HEK293 (cell line): ENCODE results near the gene WNT7A.

Source experiments
- CTCF ChIP-seq: fragments of 450-650 bp; formaldehyde crosslinking; IDR thresholded peaks from 2 replicates; pipeline ENCODE4 v1.5.1; 2016; ENCODE audit warnings: missing biosample characterization, missing genetic modification characterization
- HOXA7 ChIP-seq: sonication (generic); formaldehyde crosslinking; IDR thresholded peaks from 2 replicates; pipeline ENCODE4 v1.8.1; 2022; ENCODE audit warnings: missing genetic modification reagents, borderline replicate concordance
- MYNN ChIP-seq: fragments of 450-650 bp; formaldehyde crosslinking; IDR thresholded peaks from 2 replicates; pipeline ENCODE4 v1.5.1; 2016; ENCODE audit warnings: missing biosample characterization, missing genetic modification characterization, borderline replicate concordance
- MZF1 ChIP-seq: fragments of 450-650 bp; formaldehyde crosslinking; IDR thresholded peaks from 2 replicates; pipeline ENCODE4 v1.5.1; 2017; ENCODE audit warnings: missing biosample characterization, missing genetic modification characterization, borderline replicate concordance
- ZNF274 ChIP-seq, 2 experiments: fragments of 200-500 bp in 1 of 2; fragments of 450-650 bp in 1 of 2; sonication (Bioruptor generic) in 1 of 2; formaldehyde crosslinking in 1 of 2; IDR thresholded peaks; 2 replicates each; pipeline versions ENCODE4 v1.5.1 to v1.6.1; 2014 to 2016; ENCODE audit warnings: borderline replicate concordance in 1 of 2, inconsistent platforms in 1 of 2, low read length in 1 of 2, missing biosample characterization in 1 of 2, missing genetic modification characterization in 1 of 2
- ZNF394 ChIP-seq: fragments of 450-650 bp; formaldehyde crosslinking; IDR thresholded peaks from 2 replicates; pipeline ENCODE4 v1.5.1; 2016; ENCODE audit warnings: missing biosample characterization, missing genetic modification characterization, mild to moderate bottlenecking, moderate library complexity, borderline replicate concordance
- ZNF426 ChIP-seq: fragments of 450-650 bp; formaldehyde crosslinking; IDR thresholded peaks from 2 replicates; pipeline ENCODE4 v1.5.1; 2017; ENCODE audit warnings: missing biosample characterization, missing genetic modification characterization, mild to moderate bottlenecking, inconsistent platforms, moderate library complexity
- ZNF610 ChIP-seq: fragments of 450-650 bp; formaldehyde crosslinking; IDR thresholded peaks from 2 replicates; pipeline ENCODE4 v1.5.1; 2016; ENCODE audit warnings: missing biosample characterization, missing genetic modification characterization, borderline replicate concordance
- ZNF664 ChIP-seq: fragments of 450-650 bp; formaldehyde crosslinking; IDR thresholded peaks from 2 replicates; pipeline ENCODE4 v1.5.1; 2016; ENCODE audit warnings: missing biosample characterization, missing genetic modification characterization
- ZNF76 ChIP-seq: fragments of 450-650 bp; formaldehyde crosslinking; IDR thresholded peaks from 2 replicates; pipeline ENCODE4; 2016; ENCODE audit warnings: low read depth, missing biosample characterization, missing genetic modification characterization, borderline replicate concordance
- ZNF785 ChIP-seq: fragments of 450-650 bp; formaldehyde crosslinking; IDR thresholded peaks from 2 replicates; pipeline ENCODE4 v1.5.1; 2016; ENCODE audit warnings: missing biosample characterization, missing genetic modification characterization

DNA sequence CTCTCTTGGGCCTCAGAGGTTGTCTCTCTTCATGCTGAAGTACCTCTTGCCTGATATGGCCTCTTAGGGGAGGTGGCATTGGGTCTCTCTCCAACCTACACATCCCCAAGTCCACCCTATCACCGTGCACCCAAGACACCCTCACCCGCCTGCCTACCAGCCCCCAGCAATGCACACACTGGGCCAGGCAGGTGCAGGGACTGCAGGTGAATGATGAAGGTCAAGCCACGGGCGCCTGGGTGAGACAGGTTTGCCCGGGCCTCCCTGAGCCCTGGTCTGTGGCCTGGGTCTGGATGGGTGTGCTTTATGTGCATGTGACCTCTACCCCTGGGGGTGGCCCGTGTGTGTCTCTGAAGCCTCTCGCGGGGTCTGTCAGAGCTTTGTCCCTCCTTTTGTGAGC is 68.3 kb downstream of the WNT7A start:
- TF ChIP-seq MYNN (tag by site-specific recombination) (no peak), ZNF274 (IDR thresholded peaks at IDR 0.05; ENCODE audit: low read length) (no peak), ZNF274 (tag by site-specific recombination; IDR thresholded peaks at IDR 0.05; ENCODE audit: borderline replicate concordance) (no peak), MZF1 (tag by site-specific recombination) (no peak), CTCF (tag by site-specific recombination) (no peak), ZNF426 (tag by site-specific recombination) (no peak), ZNF76 (tag by site-specific recombination) (no peak), ZNF785 (tag by site-specific recombination) (no peak), ZNF394 (no peak), ZNF664 (no peak), HOXA7 (CRISPR knock-in tag) (no peak), ZNF610 (tag by site-specific recombination) (no peak)
